Glutamatergic neuron (in vitro differentiated cells): ENCODE results near the gene EPHA4. TPM values are rescaled to one million over a fixed set of nuclear protein-coding genes. Genes with fewer than 3 reads are reported as not detected.

Source experiments
- DNase-seq: peaks from one replicate; pipeline ENCODE4 v3.0.0; 2022
- H3K27ac Mint-ChIP-seq: one replicate; pipeline ENCODE4 v1.8.0; 2020; ENCODE audit warnings: mild to moderate bottlenecking, mixed read lengths, inconsistent platforms; ENCODE audit not compliant: unreplicated experiment
- H3K27me3 Mint-ChIP-seq: one replicate; pipeline ENCODE4 v1.8.0; 2020; ENCODE audit warnings: mild to moderate bottlenecking, moderate library complexity, mixed read lengths, inconsistent platforms; ENCODE audit not compliant: unreplicated experiment
- H3K36me3 Mint-ChIP-seq: one replicate; pipeline ENCODE4 v1.8.0; 2020; ENCODE audit warnings: mild to moderate bottlenecking, mixed read lengths, inconsistent platforms; ENCODE audit not compliant: unreplicated experiment
- H3K4me1 Mint-ChIP-seq: one replicate; pipeline ENCODE4 v1.8.0; 2020; ENCODE audit warnings: mild to moderate bottlenecking, low read depth, mixed read lengths, inconsistent platforms; ENCODE audit not compliant: unreplicated experiment
- H3K4me3 Mint-ChIP-seq: one replicate; pipeline ENCODE4 v1.8.0; 2020; ENCODE audit warnings: mild to moderate bottlenecking, mixed read lengths, inconsistent platforms; ENCODE audit not compliant: unreplicated experiment
- H3K9me3 Mint-ChIP-seq: one replicate; pipeline ENCODE4 v1.8.0; 2020; ENCODE audit warnings: mild to moderate bottlenecking, moderate library complexity, mixed read lengths, inconsistent platforms; ENCODE audit not compliant: unreplicated experiment
- CTCF ChIP-seq: fragments of 200-600 bp; sonication (generic); IDR thresholded peaks from one replicate; pipeline ENCODE4 v1.5.0; 2021; ENCODE audit not compliant: partially characterized antibody, unreplicated experiment
- total RNA-seq: library from RNA; stranded (reverse); fragmentation: NEBNext Ultra II Directional; extraction: Animal tissue kit (Norgen Biotek cat#: 25700); gene quantifications from one replicate; pipeline ENCODE4 v1.2.1, GENCODE V29; 2021; ENCODE audit not compliant: unreplicated experiment

The EPHA4 gene
- total RNA-seq, 1 donor from 2014 or later: 57.2 TPM

GRCh38 chr2:221449406-221449805 lies 122.7 kb downstream of the EPHA4 start:
- Mint-ChIP-seq H3K4me3 (no peak overlapping the region), H3K4me1 (peaks cover 3% of the 10 kb centered on the region), H3K27ac (no peak overlapping the region), H3K27me3 (peaks cover under 1% of the 10 kb centered on the region), H3K36me3 (peaks cover 15% of the 10 kb centered on the region), H3K9me3 (peaks cover 2% of the 10 kb centered on the region)
- no peak for TF ChIP-seq CTCF
- DNase-seq: no peak

GRCh38 chr2:221448844-221449390 lies 123.2 kb downstream of the EPHA4 start:
- peaks cover 2% of the 10 kb centered on the region for H3K9me3 Mint-ChIP-seq
- H3K27ac Mint-ChIP-seq: no peak overlapping the region
- H3K27me3 Mint-ChIP-seq: no peaks in the 10 kb centered on the region
- H3K4me1 Mint-ChIP-seq: peaks cover 3% of the 10 kb centered on the region
- no peak for DNase-seq
- peaks cover 15% of the 10 kb centered on the region for H3K36me3 Mint-ChIP-seq
- TF ChIP-seq CTCF: no peak
- no peak overlapping the region for H3K4me3 Mint-ChIP-seq

- H3K27me3 Mint-ChIP-seq: no peaks in the 10 kb centered on the region
- TF ChIP-seq CTCF: no peak
- H3K9me3 Mint-ChIP-seq: peaks cover 2% of the 10 kb centered on the region
- no peak overlapping the region for H3K4me3 Mint-ChIP-seq
- peaks cover 3% of the 10 kb centered on the region for H3K4me1 Mint-ChIP-seq
- peaks cover 15% of the 10 kb centered on the region for H3K36me3 Mint-ChIP-seq
- H3K27ac Mint-ChIP-seq: no peak overlapping the region
- DNase-seq: no peak
Observed at GRCh38 chr2:221448057-221448843, 123.9 kb downstream of the EPHA4 start.

GRCh38 chr2:221447310-221447709 lies 124.8 kb downstream of the EPHA4 start:
- Mint-ChIP-seq H3K27ac (no peak overlapping the region), H3K27me3 (no peaks in the 10 kb centered on the region), H3K36me3 (peaks cover 15% of the 10 kb centered on the region), H3K4me1 (peaks cover 3% of the 10 kb centered on the region), H3K4me3 (no peak overlapping the region), H3K9me3 (peaks cover 2% of the 10 kb centered on the region)
- TF ChIP-seq CTCF: no peak
- no peak for DNase-seq

GRCh38 chr2:221446140-221446539 lies 126.0 kb downstream of the EPHA4 start:
- Mint-ChIP-seq H3K4me3 (no peak overlapping the region), H3K27me3 (no peaks in the 10 kb centered on the region), H3K27ac (no peak overlapping the region), H3K36me3 (peaks cover 15% of the 10 kb centered on the region), H3K9me3 (peaks cover 6% of the 10 kb centered on the region), H3K4me1 (peaks cover 3% of the 10 kb centered on the region)
- DNase-seq: no peak
- no peak for TF ChIP-seq CTCF
